HAP-1 (cell line): Measurements from ENCODE around the gene SASH3.

Source experiments
- DNase-seq, 2 experiments: peaks; one replicate each; pipeline ENCODE4 v3.0.0-alpha.2; 2016 to 2020; ENCODE audit warnings: low spot score in 2 of 2
- H3K27me3 ChIP-seq: fragments of 250-450 bp; sonication (Bioruptor Pico); 2 replicates; pipeline ENCODE4 v1.5.1; 2020; ENCODE audit warnings: low read depth, mild to moderate bottlenecking, moderate library complexity
- H3K36me3 ChIP-seq: fragments of 250-450 bp; sonication (Bioruptor Pico); replicated peaks from 2 replicates; pipeline ENCODE4 v1.5.1; 2020; ENCODE audit warnings: mild to moderate bottlenecking
- H3K4me1 ChIP-seq: fragments of 250-450 bp; sonication (Bioruptor Pico); 2 replicates; pipeline ENCODE4 v1.5.1; 2020; ENCODE audit warnings: mild to moderate bottlenecking
- H3K4me3 ChIP-seq: fragments of 250-450 bp; sonication (Bioruptor Pico); 2 replicates; pipeline ENCODE4 v1.5.1; 2020; ENCODE audit warnings: mild to moderate bottlenecking, moderate library complexity
- H3K9me3 ChIP-seq: fragments of 250-450 bp; sonication (Bioruptor Pico); 2 replicates; pipeline ENCODE4 v1.5.1; 2020; ENCODE audit warnings: mild to moderate bottlenecking, moderate library complexity
- in situ Hi-C: fragments of 300-500 bp; cut with MboI; formaldehyde crosslinking; loops from 3 replicates; pipeline ENCODE4 v1.14.3; 2020; ENCODE audit warnings: low sequenced_read_pairs, inconsistent platforms, mixed read lengths

Gene SASH3

DNA sequence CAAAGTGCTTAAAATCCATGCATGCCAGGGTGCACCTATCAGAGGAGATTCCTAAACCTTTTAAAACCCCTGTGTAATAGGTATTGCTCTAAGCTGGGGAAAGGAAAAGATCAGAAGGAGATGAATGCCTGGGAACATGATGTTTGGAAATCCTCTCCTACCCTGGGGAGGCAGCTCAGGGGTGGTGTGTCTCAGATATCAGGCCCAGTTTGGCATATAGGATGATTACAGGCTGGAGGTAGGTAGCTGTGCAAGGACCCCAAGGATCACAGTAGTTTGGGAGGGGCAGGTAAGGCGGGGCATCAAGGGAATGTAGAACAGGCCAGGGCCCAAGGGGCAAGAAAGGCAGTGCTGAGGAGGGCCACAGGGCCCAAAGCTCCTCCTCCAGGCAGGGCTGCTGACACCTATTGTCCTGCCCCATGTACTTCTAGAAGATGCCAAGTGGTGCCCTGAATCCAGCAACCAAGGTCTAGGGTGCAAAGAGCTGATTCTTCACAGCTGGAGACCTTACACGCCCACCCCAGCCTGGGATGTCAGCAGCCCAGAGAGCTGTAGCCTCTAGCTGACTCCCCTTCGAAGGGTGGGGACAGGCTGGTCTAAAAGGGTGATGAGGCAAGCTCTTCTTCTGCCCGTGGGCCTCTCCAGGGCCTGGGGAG is 17.6 kb downstream of the SASH3 start:
- Histone ChIP-seq H3K4me3 (no peak overlapping the region), H3K36me3 (peaks cover 1% of the 10 kb centered on the region; the same call in 1 of the 2 replicates), H3K27me3 (no peaks in the 10 kb centered on the region), H3K9me3 (no peaks in the 10 kb centered on the region), H3K4me1 (no peaks in the 10 kb centered on the region; the same call in 1 of the 2 replicates)
- in situ Hi-C loops = no loop called here
- DNase-seq = no peak

DNA sequence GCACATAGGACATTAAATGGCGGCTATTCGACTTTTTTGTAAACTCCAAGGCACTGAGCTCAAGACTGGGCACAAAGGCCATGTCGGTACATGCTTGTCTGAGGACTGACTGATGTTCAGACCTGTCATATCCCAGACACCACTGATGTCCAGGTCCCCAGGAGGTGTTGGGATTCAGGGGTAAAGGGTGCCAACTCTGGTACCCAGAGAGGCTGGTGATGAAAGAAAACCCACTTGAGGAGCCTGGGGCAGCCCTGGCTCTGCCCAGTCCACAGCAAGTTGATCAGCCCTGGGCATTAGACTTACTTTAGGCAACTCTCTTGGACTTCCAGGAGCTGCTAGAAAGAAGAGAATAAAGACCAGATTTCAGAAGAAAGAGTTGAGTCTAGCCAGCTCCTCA is 18.7 kb downstream of the SASH3 start:
- DNase-seq = no peak

GRCh38 chrX:129798888-129799287 is 19.1 kb downstream of the SASH3 start:
- peaks cover 7% of the 10 kb centered on the region for H3K36me3 ChIP-seq
- in situ Hi-C loops = no loop called here
- H3K4me3 ChIP-seq = no peak overlapping the region
- H3K4me1 ChIP-seq = no peaks in the 10 kb centered on the region; the same call in 1 of the 2 replicates
- H3K9me3 ChIP-seq = no peaks in the 10 kb centered on the region
- H3K27me3 ChIP-seq = no peaks in the 10 kb centered on the region
- DNase-seq = no peak

More for the DNA sequence above, 18.7 kb downstream of the SASH3 start:
- H3K9me3 ChIP-seq = no peaks in the 10 kb centered on the region
- H3K4me1 ChIP-seq = no peaks in the 10 kb centered on the region; the same call in 1 of the 2 replicates
- H3K4me3 ChIP-seq = no peak overlapping the region
- no peaks in the 10 kb centered on the region for H3K27me3 ChIP-seq
- in situ Hi-C loops = no loop called here
- H3K36me3 ChIP-seq = peaks cover 7% of the 10 kb centered on the region

DNA sequence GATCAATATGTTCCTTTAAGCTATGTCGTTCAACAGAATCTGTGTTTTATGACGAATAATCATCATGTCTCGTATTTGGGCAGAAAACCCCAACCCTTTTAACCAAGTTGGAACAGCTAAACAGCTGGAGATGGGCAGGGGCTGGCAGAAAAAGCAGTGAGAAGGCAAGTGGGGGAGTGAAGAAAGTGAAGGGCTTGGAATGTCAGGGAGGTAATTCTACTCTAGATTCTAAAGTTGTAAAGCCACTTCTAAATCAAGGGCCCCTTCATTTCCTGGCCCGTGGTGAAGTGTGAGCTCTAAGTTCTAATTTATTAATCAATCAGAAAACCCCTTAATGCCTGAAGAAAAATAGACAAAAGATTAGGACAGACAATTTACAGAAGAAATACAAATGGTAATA is 20.4 kb downstream of the SASH3 start:
- no peaks in the 10 kb centered on the region for H3K27me3 ChIP-seq

DNA sequence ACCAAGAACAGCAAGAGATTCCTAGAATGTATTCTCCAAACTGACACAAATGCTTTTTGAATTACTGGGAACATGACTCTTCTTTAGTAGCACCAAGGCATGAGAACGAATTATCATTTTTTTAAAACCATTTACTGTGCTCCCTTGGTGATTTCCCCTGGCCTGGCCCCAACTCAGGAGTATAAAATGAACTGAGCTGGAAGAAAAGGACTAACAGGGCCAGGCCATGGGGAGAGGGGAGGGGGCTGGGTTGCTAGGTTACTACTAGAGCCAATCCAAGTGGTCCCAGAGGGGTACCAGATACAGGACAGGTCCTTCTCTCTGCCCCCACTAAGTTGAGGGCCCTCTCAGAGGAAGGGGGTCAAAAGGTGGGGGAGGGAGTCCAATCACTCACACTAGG is 23.1 kb downstream of the SASH3 start:
- H3K9me3 ChIP-seq = no peaks in the 10 kb centered on the region
- H3K36me3 ChIP-seq = peaks cover 12% of the 10 kb centered on the region
- in situ Hi-C loops = no loop called here
- H3K4me1 ChIP-seq = no peaks in the 10 kb centered on the region; the same call in 1 of the 2 replicates
- H3K27me3 ChIP-seq = no peaks in the 10 kb centered on the region
- no peak overlapping the region for H3K4me3 ChIP-seq
- no peak for DNase-seq

More for the DNA sequence above, 20.4 kb downstream of the SASH3 start:
- Histone ChIP-seq H3K9me3 (no peaks in the 10 kb centered on the region), H3K36me3 (peaks cover 7% of the 10 kb centered on the region), H3K4me1 (no peaks in the 10 kb centered on the region; the same call in 1 of the 2 replicates), H3K4me3 (no peak overlapping the region)
- in situ Hi-C loops = no loop called here
- no peak for DNase-seq

- peaks cover 3% of the 10 kb centered on the region; the same call in 1 of the 2 replicates for H3K4me1 ChIP-seq
- H3K9me3 ChIP-seq = no peaks in the 10 kb centered on the region
- in situ Hi-C loops = no loop called here
Observed at GRCh38 chrX:129804806-129805205, 25.1 kb downstream of the SASH3 start.

DNA sequence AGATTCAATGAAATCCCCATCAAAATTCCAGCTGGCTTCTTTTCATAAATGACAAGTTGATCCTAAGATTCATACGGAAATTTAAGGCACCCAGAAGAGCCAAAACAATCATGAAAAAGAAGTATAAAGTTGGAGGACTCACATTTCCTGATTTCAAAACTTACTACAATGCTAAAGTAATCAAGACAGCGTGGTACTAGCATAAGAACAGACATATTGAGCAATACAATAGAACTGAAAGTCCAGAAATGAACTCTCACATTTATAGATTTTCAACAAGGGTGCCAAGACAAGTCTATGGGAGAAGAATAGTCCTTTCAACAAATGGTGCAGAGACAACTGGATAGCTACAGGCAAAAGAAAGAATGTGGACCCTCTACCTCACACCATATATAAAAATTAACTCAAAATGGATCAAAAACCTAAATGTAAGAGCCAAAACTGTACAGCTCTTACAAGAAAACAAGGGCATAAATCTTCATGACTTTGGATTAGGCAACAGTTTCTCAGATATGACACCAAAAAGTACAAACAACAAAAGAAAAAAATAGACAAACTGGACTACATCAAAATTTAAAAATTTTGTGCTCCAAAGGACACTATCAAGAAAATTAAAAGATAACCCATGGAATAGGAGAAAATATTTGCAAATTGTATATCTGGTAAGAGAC is 28.5 kb downstream of the SASH3 start:
- no peaks in the 10 kb centered on the region for H3K27me3 ChIP-seq
- H3K4me1 ChIP-seq = peaks cover 3% of the 10 kb centered on the region; the same call in 1 of the 2 replicates
- DNase-seq = no peak
- H3K4me3 ChIP-seq = no peak overlapping the region
- peaks cover 21% of the 10 kb centered on the region for H3K36me3 ChIP-seq
- H3K9me3 ChIP-seq = no peaks in the 10 kb centered on the region
- in situ Hi-C loops = no loop called here

More at GRCh38 chrX:129804806-129805205, 25.1 kb downstream of the SASH3 start:
- Histone ChIP-seq H3K4me3 (no peak overlapping the region), H3K36me3 (peaks cover 12% of the 10 kb centered on the region), H3K27me3 (no peaks in the 10 kb centered on the region)
- no peak for DNase-seq

- H3K27me3 ChIP-seq = no peaks in the 10 kb centered on the region
- no peak overlapping the region for H3K4me3 ChIP-seq
- DNase-seq = no peak
- in situ Hi-C loops = no loop called here
- H3K36me3 ChIP-seq = peaks cover 23% of the 10 kb centered on the region
- no peaks in the 10 kb centered on the region for H3K9me3 ChIP-seq
- peaks cover 3% of the 10 kb centered on the region; the same call in 1 of the 2 replicates for H3K4me1 ChIP-seq
Observed at GRCh38 chrX:129808829-129809796, 29.4 kb downstream of the SASH3 start.

- Histone ChIP-seq H3K4me3 (no peak overlapping the region), H3K36me3 (peaks cover 28% of the 10 kb centered on the region), H3K27me3 (no peaks in the 10 kb centered on the region), H3K4me1 (peaks cover 3% of the 10 kb centered on the region; the same call in 1 of the 2 replicates), H3K9me3 (no peaks in the 10 kb centered on the region)
- in situ Hi-C loops = no loop called here
- DNase-seq = no peak
Observed at GRCh38 chrX:129813662-129814368, 34.1 kb downstream of the SASH3 start.

DNA sequence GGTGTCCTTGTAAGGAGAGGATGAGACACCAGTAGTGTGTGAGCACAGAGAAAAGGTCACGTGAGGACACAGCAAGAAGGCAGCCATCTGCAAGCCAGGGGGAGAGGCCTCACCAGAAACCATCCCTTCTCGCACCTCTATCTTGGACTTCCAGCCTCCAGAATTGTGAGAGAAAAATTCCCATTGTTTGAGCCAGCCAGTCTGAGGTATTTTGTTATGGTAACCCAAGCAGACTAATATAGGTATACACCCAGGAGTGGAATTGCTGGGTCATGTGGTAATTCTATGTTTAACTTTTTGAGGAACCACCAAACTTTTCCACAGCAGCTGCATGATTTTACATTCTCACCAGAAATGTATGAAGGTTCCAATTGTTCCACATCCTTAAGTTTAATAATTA is 38.4 kb downstream of the SASH3 start:
- Histone ChIP-seq H3K9me3 (no peaks in the 10 kb centered on the region), H3K27me3 (no peaks in the 10 kb centered on the region), H3K36me3 (peaks cover 20% of the 10 kb centered on the region), H3K4me3 (no peak overlapping the region), H3K4me1 (no peaks in the 10 kb centered on the region)
- DNase-seq = no peak
- in situ Hi-C loops = no loop called here

DNA sequence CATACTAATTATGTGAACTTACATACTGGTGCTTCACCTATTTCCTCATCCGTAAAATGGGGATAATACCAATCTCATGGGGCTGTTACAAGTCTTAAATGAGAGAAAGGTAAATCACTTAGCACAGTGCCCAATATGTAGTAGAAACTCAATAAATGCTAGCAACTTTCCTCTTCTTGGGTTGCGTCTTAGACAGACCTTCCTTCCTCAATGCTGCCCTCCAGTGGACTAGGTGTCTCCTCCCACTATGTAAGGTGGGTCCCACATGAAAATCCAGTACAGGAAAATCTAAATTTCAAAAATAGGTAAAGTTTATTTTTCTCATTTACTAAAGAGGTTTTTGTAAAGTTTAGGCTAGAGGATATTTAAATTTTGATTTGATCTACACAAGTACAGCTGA is 43.4 kb downstream of the SASH3 start:
- H3K4me1 ChIP-seq = no peaks in the 10 kb centered on the region
- in situ Hi-C loops = loop anchor here (10.0 kb wide), 2 partner anchors 188 to 218 kb away; no protein-coding TSS in a partner anchor
- no peaks in the 10 kb centered on the region for H3K9me3 ChIP-seq
- H3K4me3 ChIP-seq = no peak overlapping the region
- H3K36me3 ChIP-seq = peaks cover 26% of the 10 kb centered on the region
- no peaks in the 10 kb centered on the region for H3K27me3 ChIP-seq
- peak; percentile 26 to 70 for DNase-seq

DNA sequence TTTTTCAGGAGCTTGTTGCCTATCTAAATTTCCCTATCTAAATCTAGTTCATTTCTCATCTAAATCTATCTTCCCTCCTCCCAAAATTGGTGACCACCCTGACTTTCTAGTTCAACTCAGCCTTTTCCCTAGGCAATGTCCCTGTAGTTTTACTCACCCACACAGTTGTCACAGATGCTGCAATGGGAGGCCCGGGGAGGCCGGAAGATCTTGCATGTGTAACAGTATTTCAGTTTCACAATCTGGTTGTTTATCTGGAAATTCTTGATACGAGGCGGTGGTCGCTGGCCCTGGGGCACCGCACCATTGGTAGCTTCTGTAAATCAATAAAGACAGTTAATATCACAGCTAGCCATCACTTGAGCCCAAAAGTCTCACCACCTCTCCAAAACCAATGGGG is 43.8 kb downstream of the SASH3 start:
- in situ Hi-C loops = loop anchor here (10.0 kb wide), 2 partner anchors 189 to 219 kb away; no protein-coding TSS in a partner anchor
- Histone ChIP-seq H3K36me3 (peaks cover 26% of the 10 kb centered on the region), H3K27me3 (no peaks in the 10 kb centered on the region), H3K4me1 (no peaks in the 10 kb centered on the region), H3K4me3 (no peak overlapping the region), H3K9me3 (no peaks in the 10 kb centered on the region)
- DNase-seq = no peak

DNA sequence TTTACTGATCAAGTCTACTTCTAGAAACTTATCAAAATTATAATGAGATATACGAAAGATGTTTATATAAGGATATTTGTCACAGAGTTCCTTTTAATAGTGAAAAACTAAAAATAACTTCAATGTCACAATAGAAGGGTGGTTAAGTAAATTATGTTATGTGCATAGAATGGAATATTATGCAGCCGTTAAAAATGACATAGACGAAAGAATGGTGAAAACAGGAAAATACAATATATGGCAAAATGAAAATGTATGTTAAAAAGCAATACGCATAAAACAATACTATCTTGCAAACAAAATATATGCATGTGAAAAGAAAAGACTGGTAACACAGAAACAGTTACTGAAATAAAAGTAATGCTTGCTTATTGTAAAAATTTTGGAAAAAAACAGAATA is 44.9 kb downstream of the SASH3 start:
- Histone ChIP-seq H3K4me3 (no peak overlapping the region), H3K4me1 (no peaks in the 10 kb centered on the region), H3K36me3 (peaks cover 27% of the 10 kb centered on the region), H3K9me3 (no peaks in the 10 kb centered on the region), H3K27me3 (no peaks in the 10 kb centered on the region)
- in situ Hi-C loops = loop anchor here (10.0 kb wide), 2 partner anchors 190 to 220 kb away; no protein-coding TSS in a partner anchor
- no peak for DNase-seq
